ENCODE results near the gene ADCY9.

The ADCY9 gene

DNA sequence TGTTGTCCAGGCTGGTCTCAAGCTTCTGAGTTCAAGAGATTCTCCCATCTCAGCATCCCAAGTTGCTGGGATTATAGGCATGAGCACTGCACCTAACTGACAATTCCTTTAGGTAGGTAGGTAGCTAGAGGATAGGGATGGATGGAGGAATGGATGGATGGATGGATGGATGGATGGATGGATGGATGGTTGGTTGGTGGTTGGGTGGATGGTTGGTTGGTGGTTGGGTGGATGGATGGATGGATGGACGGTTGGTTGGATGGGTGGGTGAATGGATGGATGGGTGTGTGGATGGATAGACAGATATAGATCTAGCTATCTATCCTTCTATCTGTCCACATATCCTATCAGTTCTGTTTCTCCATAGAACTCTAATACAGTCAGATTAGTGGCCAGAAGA, 19.3 kb upstream of the ADCY9 start:
- H3K4me3 ChIP-seq (ENCODE audit: insufficient read depth, low read length, poor library complexity, severe bottlenecking), result no peak overlapping the region
- no peaks in the 10 kb centered on the region for H4K20me1 ChIP-seq (ENCODE audit: low read depth, low read length)
- TF ChIP-seq CTCF (IDR thresholded peaks at IDR 0.05; ENCODE audit: insufficient read depth, low read length, poor library complexity, severe bottlenecking) (no peak), EZH2phosphoT487 (conservative IDR thresholded peaks at IDR 0.05; ENCODE audit: low read length) (no peak)
- H3K27ac ChIP-seq (ENCODE audit: low read depth, low read length), result no peak overlapping the region
- no peaks in the 10 kb centered on the region for H3K36me3 ChIP-seq (ENCODE audit: low read length)
- no peaks in the 10 kb centered on the region for H3K27me3 ChIP-seq (ENCODE audit: low read length)
- H3K9me2 ChIP-seq (replicated peaks; ENCODE audit: insufficient read depth, low read length), result no peaks in the 10 kb centered on the region
- no peak overlapping the region for H2AFZ ChIP-seq (ENCODE audit: low read depth, low read length, severe bottlenecking)
- no peak overlapping the region for H3K4me2 ChIP-seq (ENCODE audit: low read depth, low read length, poor library complexity, severe bottlenecking)
- no peaks in the 10 kb centered on the region for H3F3A ChIP-seq (ENCODE audit: insufficient read depth)
- no peak overlapping the region for H3K9ac ChIP-seq (ENCODE audit: low read length)
- H3K79me2 ChIP-seq (ENCODE audit: insufficient read depth, low read length), result no peaks in the 10 kb centered on the region
- H3K9me3 ChIP-seq (ENCODE audit: insufficient read depth, low read length), result no peaks in the 10 kb centered on the region

DNA sequence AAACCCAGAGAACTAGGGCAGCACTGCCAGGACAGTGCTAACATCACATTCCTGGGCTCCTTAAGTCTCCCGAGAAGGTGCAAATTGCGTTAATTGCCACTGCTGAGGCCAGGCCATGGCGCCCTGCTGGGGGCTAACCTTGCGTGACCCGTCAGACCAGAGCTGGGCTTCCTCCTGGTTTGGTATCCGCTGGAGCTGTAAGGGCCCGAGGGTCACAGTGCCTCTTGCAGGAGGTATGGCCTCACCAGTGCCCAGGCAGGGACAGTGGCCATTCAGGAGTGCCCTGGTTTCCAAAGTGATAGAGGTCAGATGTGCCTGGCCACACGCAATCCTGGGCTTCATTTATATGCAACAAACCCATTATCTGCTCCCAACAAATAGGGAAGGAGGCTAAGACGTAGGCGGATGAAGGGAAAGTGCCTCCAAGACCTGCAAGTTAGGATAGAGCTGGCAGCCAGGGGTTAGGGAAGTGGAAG, 17.7 kb upstream of the ADCY9 start:
- Histone ChIP-seq H3K9me2 (replicated peaks; ENCODE audit: insufficient read depth, low read length) (no peaks in the 10 kb centered on the region), H3K27me3 (ENCODE audit: low read length) (no peaks in the 10 kb centered on the region), H3F3A (ENCODE audit: insufficient read depth) (no peaks in the 10 kb centered on the region), H3K79me2 (ENCODE audit: insufficient read depth, low read length) (no peaks in the 10 kb centered on the region), H2AFZ (ENCODE audit: low read depth, low read length, severe bottlenecking) (no peak overlapping the region), H3K9ac (ENCODE audit: low read length) (no peak overlapping the region), H3K4me2 (ENCODE audit: low read depth, low read length, poor library complexity, severe bottlenecking) (no peak overlapping the region), H3K36me3 (ENCODE audit: low read length) (no peaks in the 10 kb centered on the region), H3K9me3 (ENCODE audit: insufficient read depth, low read length) (no peaks in the 10 kb centered on the region), H4K20me1 (ENCODE audit: low read depth, low read length) (no peaks in the 10 kb centered on the region), H3K4me3 (ENCODE audit: insufficient read depth, low read length, poor library complexity, severe bottlenecking) (no peak overlapping the region), H3K27ac (ENCODE audit: low read depth, low read length) (no peak overlapping the region)
- TF ChIP-seq EZH2phosphoT487 (conservative IDR thresholded peaks at IDR 0.05; ENCODE audit: low read length), result no peak
- TF ChIP-seq CTCF (IDR thresholded peaks at IDR 0.05; ENCODE audit: insufficient read depth, low read length, poor library complexity, severe bottlenecking), result no peak

DNA sequence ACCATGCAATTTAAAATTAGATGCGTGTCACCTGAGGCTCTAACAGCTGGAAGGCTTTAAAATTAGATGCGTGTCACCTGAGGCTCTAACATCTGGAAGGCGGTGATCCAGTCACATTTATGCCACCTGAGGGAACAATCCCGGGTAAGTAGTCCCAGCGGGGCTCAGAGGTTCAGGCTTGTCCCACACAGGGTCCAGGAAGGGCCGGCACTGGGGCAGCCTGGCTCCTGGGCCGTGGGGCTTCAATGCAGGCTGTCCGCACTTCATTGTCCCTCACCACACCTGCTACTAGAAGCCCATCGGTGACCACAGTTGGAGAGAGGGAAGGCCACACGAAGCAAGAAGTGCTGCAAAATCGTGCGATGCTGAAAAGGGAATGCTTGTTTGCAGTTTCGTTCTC, 15.4 kb upstream of the ADCY9 start:
- Histone ChIP-seq H3K27ac (ENCODE audit: low read depth, low read length) (no peak overlapping the region), H3K27me3 (ENCODE audit: low read length) (no peaks in the 10 kb centered on the region), H2AFZ (ENCODE audit: low read depth, low read length, severe bottlenecking) (no peak overlapping the region), H3F3A (ENCODE audit: insufficient read depth) (no peaks in the 10 kb centered on the region), H3K9me3 (ENCODE audit: insufficient read depth, low read length) (no peaks in the 10 kb centered on the region), H4K20me1 (ENCODE audit: low read depth, low read length) (no peaks in the 10 kb centered on the region), H3K9me2 (replicated peaks; ENCODE audit: insufficient read depth, low read length) (no peaks in the 10 kb centered on the region), H3K9ac (ENCODE audit: low read length) (no peak overlapping the region), H3K4me3 (ENCODE audit: insufficient read depth, low read length, poor library complexity, severe bottlenecking) (no peak overlapping the region), H3K4me2 (ENCODE audit: low read depth, low read length, poor library complexity, severe bottlenecking) (no peak overlapping the region), H3K36me3 (ENCODE audit: low read length) (no peaks in the 10 kb centered on the region), H3K79me2 (ENCODE audit: insufficient read depth, low read length) (no peaks in the 10 kb centered on the region)
- no peak for TF ChIP-seq EZH2phosphoT487 (conservative IDR thresholded peaks at IDR 0.05; ENCODE audit: low read length)
- no peak for TF ChIP-seq CTCF (IDR thresholded peaks at IDR 0.05; ENCODE audit: insufficient read depth, low read length, poor library complexity, severe bottlenecking)

Measured in SU-DHL-6 (cell line).